ENCODE data around the gene CATSPER1. TPM values are rescaled to one million over a fixed set of nuclear protein-coding genes. Genes with fewer than 3 reads are reported as not detected.

The CATSPER1 gene
- total and polyA plus RNA-seq, 2 donors (not counting 3 experiments of a cell fraction or from before 2014, with no cell fraction given), result 0.68 to 1.0 TPM

DNA sequence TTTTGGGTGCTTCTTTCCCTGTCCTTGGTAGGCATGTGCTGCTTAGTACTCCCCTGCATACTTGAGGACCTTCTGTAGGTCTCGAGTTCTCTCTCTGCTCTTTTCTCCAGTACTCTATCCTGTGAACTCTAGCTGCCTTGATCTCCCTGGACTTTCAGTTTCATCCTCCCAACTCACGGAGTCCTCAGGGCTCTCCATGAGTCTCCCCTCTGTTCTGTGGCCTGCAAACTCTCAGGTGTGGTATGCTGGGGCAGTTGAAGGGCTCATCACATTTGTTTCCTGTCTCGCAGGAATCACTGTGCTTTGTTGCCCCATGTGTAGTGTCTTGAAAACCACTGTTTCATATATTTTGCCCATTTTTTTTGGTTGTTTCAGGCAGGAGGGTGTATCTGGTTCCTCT is 40.5 kb upstream of the CATSPER1 start:
- no peak for FAIRE-seq
- intact Hi-C loops (cut with micrococcal nuclease), result no loop called here

DNA sequence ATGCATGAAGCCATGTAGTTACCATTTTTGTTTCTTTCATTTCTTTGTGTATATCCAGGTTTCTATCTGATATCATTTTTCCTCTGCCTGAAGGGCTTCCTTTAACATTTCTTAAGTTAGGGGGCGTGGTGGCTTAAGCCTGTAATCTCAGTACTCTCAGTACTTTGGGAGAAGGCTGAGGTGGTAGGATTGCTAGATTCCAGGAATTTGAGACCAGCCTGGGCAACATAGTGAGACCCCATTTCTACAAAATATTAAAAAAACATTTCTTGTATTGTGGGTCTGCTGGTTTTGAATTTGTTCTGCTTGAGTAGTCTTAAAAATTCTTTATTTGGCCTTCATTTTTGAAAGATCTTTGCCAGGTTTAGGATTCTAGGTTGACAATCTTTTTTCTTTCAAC is 38.3 kb upstream of the CATSPER1 start:
- Histone ChIP-seq H3K27ac (ENCODE audit: insufficient read depth, low read depth, low read length) (no peak overlapping the region), H2AFZ (ENCODE audit: low read depth, low read length) (no peak overlapping the region), H3K9ac (replicated peaks; ENCODE audit: extremely low read depth, insufficient read depth, low read length) (no peak overlapping the region), H3K79me2 (ENCODE audit: control insufficient read depth, insufficient read depth, low read length) (peaks cover 11% of the 10 kb centered on the region), H4K20me1 (replicated peaks; ENCODE audit: control insufficient read depth, extremely low read depth, insufficient read depth, low read length) (no peaks in the 10 kb centered on the region), H3K4me1 (ENCODE audit: control insufficient read depth, extremely low read depth, insufficient read depth, low read length) (peaks cover 8% of the 10 kb centered on the region), H3K9me3 (replicated peaks; ENCODE audit: control insufficient read depth, insufficient read depth, low read length) (no peaks in the 10 kb centered on the region), H3K36me3 (ENCODE audit: control insufficient read depth in 2 of 2, extremely low read depth in 1 of 2, insufficient read depth in 2 of 2, low read length in 2 of 2) (peaks cover 49 to 52% of the 10 kb centered on the region in 2 experiments), H3K4me2 (ENCODE audit: insufficient read depth, low read length) (no peak overlapping the region), H3K9me1 (replicated peaks; ENCODE audit: control insufficient read depth, extremely low read depth, insufficient read depth, low read length) (no peaks in the 10 kb centered on the region), H3K27me3 (ENCODE audit: control insufficient read depth in 2 of 2, insufficient read depth in 2 of 2, low read length in 2 of 2) (no peaks in the 10 kb centered on the region), H3K4me3 (replicated peaks in 1 of 3; ENCODE audit: insufficient read depth in 1 of 3, low read depth in 1 of 3, low read length in 3 of 3) (no peak overlapping the region)
- dilution Hi-C loops (cut with MboI; ENCODE audit: extremely low pct_ligation_motif_present, low sequenced_read_pairs) (no loop called here), intact Hi-C loops (cut with micrococcal nuclease) (no loop called here)
- no TSS peak for BruUV-seq (replicated peaks)
- FAIRE-seq (no peak), DNase-seq (ENCODE audit: low read depth, low spot score) (no peak)
- TF ChIP-seq FOS (IDR thresholded peaks at IDR 0.05; ENCODE audit: borderline replicate concordance, insufficient read depth, low read length) (no peak), POLR2A (IDR thresholded peaks at IDR 0.05; ENCODE audit: low read depth, low read length) (no peak), GATA2 (IDR thresholded peaks at IDR 0.05; ENCODE audit: insufficient read depth, insufficient read length, low read depth, low read length) (no peak), EZH2 (IDR thresholded peaks at IDR 0.05; ENCODE audit: borderline replicate concordance, low read depth, low read length, severe bottlenecking) (no peak), JUN (IDR thresholded peaks at IDR 0.05; ENCODE audit: borderline replicate concordance, insufficient read depth, insufficient read length, low read depth) (no peak), POLR2AphosphoS5 (IDR thresholded peaks at IDR 0.05; ENCODE audit: insufficient read depth, low read depth, low read length) (no peak), MYC (IDR thresholded peaks at IDR 0.05; ENCODE audit: low read depth, low read length) (no peak)
- TF ChIP-seq, protein P1, sequence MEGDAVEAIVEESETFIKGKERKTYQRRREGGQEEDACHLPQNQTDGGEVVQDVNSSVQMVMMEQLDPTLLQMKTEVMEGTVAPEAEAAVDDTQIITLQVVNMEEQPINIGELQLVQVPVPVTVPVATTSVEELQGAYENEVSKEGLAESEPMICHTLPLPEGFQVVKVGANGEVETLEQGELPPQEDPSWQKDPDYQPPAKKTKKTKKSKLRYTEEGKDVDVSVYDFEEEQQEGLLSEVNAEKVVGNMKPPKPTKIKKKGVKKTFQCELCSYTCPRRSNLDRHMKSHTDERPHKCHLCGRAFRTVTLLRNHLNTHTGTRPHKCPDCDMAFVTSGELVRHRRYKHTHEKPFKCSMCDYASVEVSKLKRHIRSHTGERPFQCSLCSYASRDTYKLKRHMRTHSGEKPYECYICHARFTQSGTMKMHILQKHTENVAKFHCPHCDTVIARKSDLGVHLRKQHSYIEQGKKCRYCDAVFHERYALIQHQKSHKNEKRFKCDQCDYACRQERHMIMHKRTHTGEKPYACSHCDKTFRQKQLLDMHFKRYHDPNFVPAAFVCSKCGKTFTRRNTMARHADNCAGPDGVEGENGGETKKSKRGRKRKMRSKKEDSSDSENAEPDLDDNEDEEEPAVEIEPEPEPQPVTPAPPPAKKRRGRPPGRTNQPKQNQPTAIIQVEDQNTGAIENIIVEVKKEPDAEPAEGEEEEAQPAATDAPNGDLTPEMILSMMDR (IDR thresholded peaks at IDR 0.05; ENCODE audit: extremely low read depth in 1 of 2, insufficient read depth in 1 of 2, low read depth in 1 of 2, low read length in 2 of 2), result no peak
- TF ChIP-seq, protein P2, sequence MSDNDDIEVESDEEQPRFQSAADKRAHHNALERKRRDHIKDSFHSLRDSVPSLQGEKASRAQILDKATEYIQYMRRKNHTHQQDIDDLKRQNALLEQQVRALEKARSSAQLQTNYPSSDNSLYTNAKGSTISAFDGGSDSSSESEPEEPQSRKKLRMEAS (IDR thresholded peaks at IDR 0.05; ENCODE audit: insufficient read depth, insufficient read length), result no peak
- POLR2A ChIA-PET, result no interaction called here
- CTCF ChIA-PET, result no interaction called here

More for the DNA sequence above, 40.5 kb upstream of the CATSPER1 start:
- TF ChIP-seq GATA2 (IDR thresholded peaks at IDR 0.05; ENCODE audit: insufficient read depth, insufficient read length, low read depth, low read length) (no peak), POLR2AphosphoS5 (IDR thresholded peaks at IDR 0.05; ENCODE audit: insufficient read depth, low read depth, low read length) (no peak), FOS (IDR thresholded peaks at IDR 0.05; ENCODE audit: borderline replicate concordance, insufficient read depth, low read length) (no peak), MYC (IDR thresholded peaks at IDR 0.05; ENCODE audit: low read depth, low read length) (no peak), JUN (IDR thresholded peaks at IDR 0.05; ENCODE audit: borderline replicate concordance, insufficient read depth, insufficient read length, low read depth) (no peak), POLR2A (IDR thresholded peaks at IDR 0.05; ENCODE audit: low read depth, low read length) (no peak)
- TF ChIP-seq, protein P2 (IDR thresholded peaks at IDR 0.05; ENCODE audit: insufficient read depth, insufficient read length), result no peak
- ChIA-PET POLR2A (no interaction called here), CTCF (interaction anchor here (0.8 to 5.6 kb wide), 8 partner anchors 14 to 68 kb away, joined by 3 to 85 read pairs (median 6); partner anchors contain the start of gene SF3B2)
- BruUV-seq (replicated peaks), result no TSS peak
- peaks cover 17% of the 10 kb centered on the region for H3K4me1 ChIP-seq (ENCODE audit: control insufficient read depth, extremely low read depth, insufficient read depth, low read length)
- no peaks in the 10 kb centered on the region for H3K27me3 ChIP-seq (ENCODE audit: control insufficient read depth in 2 of 2, insufficient read depth in 2 of 2, low read length in 2 of 2)
- H3K4me2 ChIP-seq (ENCODE audit: insufficient read depth, low read length), result no peak overlapping the region
- no peak overlapping the region for H3K4me3 ChIP-seq (replicated peaks in 1 of 3; ENCODE audit: insufficient read depth in 1 of 3, low read depth in 1 of 3, low read length in 3 of 3)
- H3K9me3 ChIP-seq (replicated peaks; ENCODE audit: control insufficient read depth, insufficient read depth, low read length), result no peaks in the 10 kb centered on the region
- H2AFZ ChIP-seq (ENCODE audit: low read depth, low read length), result no peak overlapping the region
- no peak overlapping the region for H3K9ac ChIP-seq (replicated peaks; ENCODE audit: extremely low read depth, insufficient read depth, low read length)
- H3K36me3 ChIP-seq (ENCODE audit: control insufficient read depth in 2 of 2, extremely low read depth in 1 of 2, insufficient read depth in 2 of 2, low read length in 2 of 2), result peaks cover 33 to 37% of the 10 kb centered on the region in 2 experiments
- no peak for DNase-seq (ENCODE audit: low read depth, low spot score)
- H4K20me1 ChIP-seq (replicated peaks; ENCODE audit: control insufficient read depth, extremely low read depth, insufficient read depth, low read length), result peaks cover under 1% of the 10 kb centered on the region
- peaks cover 21% of the 10 kb centered on the region for H3K79me2 ChIP-seq (ENCODE audit: control insufficient read depth, insufficient read depth, low read length)
- H3K9me1 ChIP-seq (replicated peaks; ENCODE audit: control insufficient read depth, extremely low read depth, insufficient read depth, low read length), result no peaks in the 10 kb centered on the region
- H3K27ac ChIP-seq (ENCODE audit: insufficient read depth, low read depth, low read length), result no peak overlapping the region
- dilution Hi-C loops (cut with MboI; ENCODE audit: extremely low pct_ligation_motif_present, low sequenced_read_pairs), result no loop called here

All from endothelial cell of umbilical vein (primary cell).